ENCODE data around the gene DENR. TPM values are rescaled to one million over a fixed set of nuclear protein-coding genes. Genes with fewer than 3 reads are reported as not detected.

The DENR gene
- total and polyA plus RNA-seq, 2 experiments from 2014 or later: 42.6 to 62.8 TPM

- 35% methylated on average over 10 of the region's 10 CpGs for WGBS (ENCODE audit: low lambda C conversion rate, missing lambda C conversion rate)
- Histone ChIP-seq H3K4me2 (no peak overlapping the region), H3K9me2 (replicated peaks; ENCODE audit: insufficient read depth) (no peaks in the 10 kb centered on the region)
These were observed 41.1 kb downstream of the DENR start for GRCh38 chr12:122793685-122794106.

GRCh38 chr12:122795807-122796206 is 43.2 kb downstream of the DENR start:
- no peak for DNase-seq (ENCODE audit: low spot score)
- WGBS (ENCODE audit: low lambda C conversion rate, missing lambda C conversion rate): 66% methylated on average over 2 of the region's 4 CpGs
- no peak overlapping the region for H2AFZ ChIP-seq

More at GRCh38 chr12:122793685-122794106, 41.1 kb downstream of the DENR start:
- Histone ChIP-seq H3K36me3 (replicated peaks; ENCODE audit: insufficient read depth, low read depth) (no peaks in the 10 kb centered on the region), H3K27ac (no peak overlapping the region), H3K27me3 (no peaks in the 10 kb centered on the region), H4K20me1 (ENCODE audit: insufficient read depth, poor library complexity, severe bottlenecking) (no peaks in the 10 kb centered on the region), H2AFZ (no peak overlapping the region), H3K79me2 (no peaks in the 10 kb centered on the region), H3K4me3 (no peak overlapping the region), H3K4me1 (ENCODE audit: insufficient read depth) (no peaks in the 10 kb centered on the region), H3K9me3 (ENCODE audit: low read depth) (no peaks in the 10 kb centered on the region)
- peak; percentile 66 for DNase-seq (ENCODE audit: low spot score)
- TF ChIP-seq CTCF (IDR thresholded peaks at IDR 0.05; ENCODE audit: poor library complexity): peak; percentile 83
- TF ChIP-seq EZH2 (IDR thresholded peaks at IDR 0.05; ENCODE audit: borderline replicate concordance): no peak
- TF ChIP-seq EZH2phosphoT487 (IDR thresholded peaks at IDR 0.05; ENCODE audit: low read depth, severe bottlenecking, unreplicated experiment): no peak

GRCh38 chr12:122799641-122800243 is 47.1 kb downstream of the DENR start:
- no peaks in the 10 kb centered on the region for H3K79me2 ChIP-seq
- H3K27ac ChIP-seq: no peak overlapping the region
- no peak for DNase-seq (ENCODE audit: low spot score)
- no peak overlapping the region for H2AFZ ChIP-seq
- no peaks in the 10 kb centered on the region for H3K36me3 ChIP-seq (replicated peaks; ENCODE audit: insufficient read depth, low read depth)
- H4K20me1 ChIP-seq (ENCODE audit: insufficient read depth, poor library complexity, severe bottlenecking): no peaks in the 10 kb centered on the region
- H3K4me2 ChIP-seq: no peak overlapping the region
- no peaks in the 10 kb centered on the region for H3K9me3 ChIP-seq (ENCODE audit: low read depth)
- no peaks in the 10 kb centered on the region for H3K27me3 ChIP-seq
- 89% methylated on average over 13 of the region's 13 CpGs for WGBS (ENCODE audit: low lambda C conversion rate, missing lambda C conversion rate)
- H3K9me2 ChIP-seq (replicated peaks; ENCODE audit: insufficient read depth): no peaks in the 10 kb centered on the region
- no peak overlapping the region for H3K4me3 ChIP-seq
- H3K4me1 ChIP-seq (ENCODE audit: insufficient read depth): no peaks in the 10 kb centered on the region
- TF ChIP-seq CTCF (IDR thresholded peaks at IDR 0.05; ENCODE audit: poor library complexity): no peak
- TF ChIP-seq EZH2phosphoT487 (IDR thresholded peaks at IDR 0.05; ENCODE audit: low read depth, severe bottlenecking, unreplicated experiment): no peak
- no peak for TF ChIP-seq EZH2 (IDR thresholded peaks at IDR 0.05; ENCODE audit: borderline replicate concordance)

More at GRCh38 chr12:122795807-122796206, 43.2 kb downstream of the DENR start:
- Histone ChIP-seq H3K27me3 (no peaks in the 10 kb centered on the region), H3K4me3 (no peak overlapping the region), H3K79me2 (no peaks in the 10 kb centered on the region), H3K27ac (no peak overlapping the region), H3K9me2 (replicated peaks; ENCODE audit: insufficient read depth) (no peaks in the 10 kb centered on the region), H3K36me3 (replicated peaks; ENCODE audit: insufficient read depth, low read depth) (no peaks in the 10 kb centered on the region), H3K4me1 (ENCODE audit: insufficient read depth) (no peaks in the 10 kb centered on the region), H3K4me2 (no peak overlapping the region), H3K9me3 (ENCODE audit: low read depth) (no peaks in the 10 kb centered on the region), H4K20me1 (ENCODE audit: insufficient read depth, poor library complexity, severe bottlenecking) (no peaks in the 10 kb centered on the region)
- TF ChIP-seq EZH2 (IDR thresholded peaks at IDR 0.05; ENCODE audit: borderline replicate concordance): no peak
- no peak for TF ChIP-seq EZH2phosphoT487 (IDR thresholded peaks at IDR 0.05; ENCODE audit: low read depth, severe bottlenecking, unreplicated experiment)
- TF ChIP-seq CTCF (IDR thresholded peaks at IDR 0.05; ENCODE audit: poor library complexity): no peak
